Diencephalon (tissue), 1 donor: ENCODE measurements around the gene ANKS4B. TPM values are rescaled to one million over a fixed set of nuclear protein-coding genes. Genes with fewer than 3 reads are reported as not detected.

ENCODE experiments used
- total RNA-seq: library from RNA; depleted of rRNA; stranded (reverse); fragments of >200 nt; gene quantifications from one replicate; pipeline ENCODE4 v1.2.3, GENCODE V29; 2014

Gene ANKS4B, protein sequence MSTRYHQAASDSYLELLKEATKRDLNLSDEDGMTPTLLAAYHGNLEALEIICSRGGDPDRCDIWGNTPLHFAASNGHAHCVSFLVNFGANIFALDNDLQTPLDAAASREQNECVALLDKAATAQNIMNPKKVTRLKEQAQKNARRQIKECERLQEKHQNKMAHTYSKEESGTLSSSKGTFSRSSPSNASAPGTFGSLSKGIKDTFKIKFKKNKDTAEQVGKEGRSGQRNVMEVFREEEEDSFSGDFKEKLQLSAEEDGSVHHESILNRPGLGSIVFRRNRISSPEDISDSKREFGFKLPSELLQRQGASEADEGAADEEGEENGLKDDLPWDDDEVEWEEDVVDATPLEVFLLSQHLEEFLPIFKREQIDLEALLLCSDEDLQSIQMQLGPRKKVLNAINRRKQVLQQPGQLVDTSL
- total RNA-seq: not detected

DNA sequence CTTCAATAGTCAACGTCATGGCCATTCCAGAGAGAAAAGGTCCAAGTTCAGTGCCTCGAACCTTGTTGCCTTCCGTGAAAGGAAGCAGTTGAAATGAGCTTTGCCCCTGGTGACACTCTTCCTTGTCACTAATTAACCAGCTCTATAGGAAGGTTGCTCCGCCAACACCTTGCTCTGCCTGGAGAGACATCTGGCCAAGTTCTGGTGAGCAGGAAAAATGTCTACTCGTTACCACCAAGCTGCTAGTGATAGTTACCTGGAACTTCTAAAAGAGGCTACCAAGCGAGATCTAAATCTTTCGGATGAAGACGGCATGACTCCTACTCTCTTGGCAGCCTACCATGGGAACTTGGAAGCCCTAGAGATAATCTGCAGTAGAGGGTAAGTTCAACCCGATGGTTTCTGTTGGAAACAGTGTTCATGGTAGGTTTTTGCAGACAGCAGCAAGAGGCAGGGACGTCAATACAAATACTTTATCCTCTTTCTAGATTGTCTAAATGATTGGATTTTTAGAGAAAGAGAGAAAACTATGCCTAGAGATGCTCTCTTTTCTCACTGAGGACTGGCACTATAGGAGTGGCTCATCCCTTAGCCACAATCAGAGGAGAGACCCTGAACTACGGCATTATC is at the start of gene ANKS4B:
TSS of gene ANKS4B (plus strand) at position 179 of the 630 bp plus-strand sequence. CDS start at position 218, 39 bp downstream.

DNA sequence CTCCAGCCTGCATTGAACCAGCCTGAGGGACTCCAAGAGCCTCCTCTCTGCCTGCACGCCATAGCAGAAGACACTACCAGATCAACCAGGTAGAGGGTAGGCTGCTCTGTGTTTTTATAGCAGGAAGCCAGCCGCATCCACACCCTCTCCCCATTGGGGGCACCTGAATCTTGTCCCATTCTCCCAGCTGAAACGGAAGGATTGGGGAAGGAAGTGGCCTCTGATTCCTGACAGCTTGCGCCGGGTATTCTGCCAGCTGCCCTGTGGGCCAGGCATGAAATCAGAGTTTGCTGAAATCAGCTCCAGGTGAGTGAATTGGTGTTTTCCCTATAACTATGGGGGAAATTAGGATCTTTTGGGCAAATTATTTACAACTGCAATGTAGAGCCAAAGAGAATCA is 22.0 kb upstream of the ANKS4B start, which contains the start of gene ZP2:
TSS of gene ZP2 (minus strand) at position 89 of the 400 bp plus-strand sequence. CDS start at position 62, 27 bp downstream.

DNA sequence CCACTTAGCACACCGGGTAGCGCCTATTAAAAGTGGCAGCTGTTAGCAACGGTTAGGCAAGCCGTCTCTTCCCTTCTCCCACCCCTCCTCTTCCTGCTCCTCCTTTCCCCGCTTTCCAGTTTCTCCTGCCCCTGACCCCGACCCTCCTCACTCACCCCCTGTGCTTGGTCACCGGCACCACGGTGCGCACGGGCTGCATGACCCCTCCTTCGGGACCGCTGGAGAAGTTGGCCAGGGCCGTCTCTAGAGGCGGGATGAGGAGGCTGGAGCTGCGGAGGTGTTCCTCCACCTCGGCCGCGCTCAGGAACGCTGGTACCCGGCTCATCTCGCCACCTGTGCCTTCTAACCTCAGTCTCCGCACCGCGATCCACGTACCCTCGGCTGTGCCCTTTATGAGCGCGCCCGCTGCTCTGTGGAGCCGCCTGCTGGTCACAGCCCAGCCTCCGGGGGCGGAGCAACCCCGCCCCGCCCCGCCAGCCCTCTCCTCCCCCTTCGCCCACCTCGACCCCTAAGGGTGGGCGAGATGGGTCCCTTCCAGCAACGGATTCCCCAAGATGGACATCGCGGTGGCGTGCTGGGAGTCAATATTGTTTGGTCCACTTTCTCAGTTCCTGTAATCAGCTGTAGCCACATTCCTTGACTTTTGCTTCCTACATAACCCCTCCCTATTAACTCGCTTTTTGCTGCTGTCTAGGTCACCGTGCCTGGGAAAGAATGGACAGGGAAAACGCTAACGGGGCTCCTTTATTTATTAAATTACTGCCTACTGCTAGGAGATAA is 44.6 kb downstream of the ANKS4B start, which contains the start of gene CRYM:
TSS of gene CRYM (minus strand) at position 364 of the 780 bp plus-strand sequence. CDS start at position 325, 39 bp downstream.

Other genes starting within 250 kb of the ANKS4B start
- 3.7 TPM for gene DNAH3, start 82.9 kb upstream of the ANKS4B start, total RNA-seq
- gene LDAF1, start 75.0 kb upstream of the ANKS4B start, total RNA-seq: 38.8 TPM
- 0.23 TPM for gene ZP2, start 22.1 kb upstream of the ANKS4B start, total RNA-seq
- gene CRYM, start 44.6 kb downstream of the ANKS4B start, total RNA-seq: 17.1 TPM